Aorta (tissue), 5 donors: ENCODE results near the gene ZNF83. TPM values are rescaled to one million over a fixed set of nuclear protein-coding genes. Genes with fewer than 3 reads are reported as not detected.

Experiments used
- ATAC-seq: fragments of 200-7000 bp; cut with Tn5 transposase; one replicate; pipeline ENCODE4 v1.9.1; 2022; ENCODE audit warnings: moderate library complexity; ENCODE audit not compliant: low FRiP score
- DNase-seq, 2 donors: peaks; one replicate each; pipeline ENCODE4 v3.0.0-alpha.2; 2020
- H3K27ac ChIP-seq, 2 donors: one replicate each; pipeline ENCODE4 v1.5.1; 2013; ENCODE audit warnings: low read length in 2 of 2, mild to moderate bottlenecking in 2 of 2, moderate library complexity in 2 of 2, control low read depth in 1 of 2, inconsistent platforms in 1 of 2, low read depth in 1 of 2
- H3K27me3 ChIP-seq, 2 donors: one replicate each; pipeline ENCODE4 v1.6.1; 2013; ENCODE audit warnings: control low read depth in 1 of 2, low read length in 1 of 2, mild to moderate bottlenecking in 1 of 2, moderate library complexity in 1 of 2; ENCODE audit not compliant: insufficient read depth in 2 of 2, control insufficient read depth in 1 of 2
- H3K36me3 ChIP-seq, 2 donors: one replicate each; pipeline ENCODE4 v1.6.1; 2013; ENCODE audit warnings: control low read depth in 1 of 2, low read length in 1 of 2, mild to moderate bottlenecking in 1 of 2; ENCODE audit not compliant: insufficient read depth in 2 of 2, control insufficient read depth in 1 of 2
- H3K4me1 ChIP-seq, 2 donors: one replicate each; pipeline ENCODE4 v1.6.1; 2013; ENCODE audit warnings: low read length in 2 of 2, control low read depth in 1 of 2, mild to moderate bottlenecking in 1 of 2, moderate library complexity in 1 of 2; ENCODE audit not compliant: insufficient read depth in 2 of 2, control insufficient read depth in 1 of 2
- H3K4me3 ChIP-seq, 2 donors: one replicate each; pipeline ENCODE4 v1.5.1; 2013; ENCODE audit warnings: low read length in 2 of 2, control low read depth in 1 of 2, mild to moderate bottlenecking in 1 of 2
- H3K9me3 ChIP-seq: one replicate; pipeline ENCODE4 v1.6.1; 2013; ENCODE audit warnings: mild to moderate bottlenecking, low read length; ENCODE audit not compliant: control insufficient read depth
- WGBS, 2 donors: extraction: QIAGEN DNeasy Blood & Tissue Kit; methylation state at CpG; one replicate each; pipeline ENCODE4 v1.1.7; 2013; 5-methylcytosine and 5-hydroxymethylcytosine counted together
- intact Hi-C, 2 donors: fragments of 100-400 bp; cut with DNase I; formaldehyde crosslinking; loops; one replicate each; pipeline versions ENCODE4 v1.14.2 to v1.15.0; 2022
- polyA plus RNA-seq, 2 donors: library from polyadenylated mRNA; stranded (reverse); fragments of 200-250 nt; gene quantifications; one replicate each; pipeline ENCODE4 v1.2.3, GENCODE V29; 2013
- total RNA-seq, 2 donors: library from RNA; stranded (reverse); fragmentation: NEBNext Ultra II Directional; extraction: Animal tissue kit (Norgen Biotek cat#: 25700); gene quantifications; one replicate each; pipeline ENCODE4 v1.2.1, GENCODE V29; 2021
- donor health status: healthy with polysubstance abuse.
- donor health status: Bipolar disorder and iron deficiency.
- donor health status: DM: no; HTN: no; CAD: no.
- donor health status: DM: no; HTN: no; CAD: no.
- donor health status: DM: yes; HTN: yes; CAD: no.

The ZNF83 gene
- total and polyA plus RNA-seq, 4 donors: 38.4 to 144 (median 65.0) TPM

DNA sequence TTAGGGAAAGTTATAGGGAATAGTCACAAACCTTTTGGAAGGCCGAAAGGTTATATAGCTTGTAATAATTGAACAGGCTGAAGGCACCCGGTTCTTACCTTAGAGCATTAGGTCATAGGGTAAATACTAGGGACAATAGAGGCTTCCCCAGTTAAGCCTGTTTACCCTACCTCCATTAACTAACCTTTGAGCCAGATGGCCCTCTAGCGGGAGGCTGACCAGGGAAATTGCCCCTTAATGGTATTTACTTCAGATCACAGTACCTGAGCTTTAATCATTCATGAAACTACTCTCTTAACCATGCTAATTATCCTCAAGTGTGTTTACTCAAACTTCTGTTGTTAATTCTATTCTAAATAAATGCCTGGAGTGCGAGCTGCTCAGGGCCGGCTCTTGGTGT is 20.4 kb upstream of the ZNF83 start:
- H3K36me3 ChIP-seq: peaks cover 9% of the 10 kb centered on the region in 2 donors
- H3K27ac ChIP-seq: no peak overlapping the region
- no peaks in the 10 kb centered on the region for H3K27me3 ChIP-seq
- no peaks in the 10 kb centered on the region for H3K4me1 ChIP-seq
- H3K9me3 ChIP-seq: no peaks in the 10 kb centered on the region
- ATAC-seq: no peak
- intact Hi-C loops: no loop called here
- no peak for DNase-seq
- no peak overlapping the region for H3K4me3 ChIP-seq
- 75 to 89% methylated on average over 5 of the region's 5 CpGs for WGBS, 2 donors

GRCh38 chr19:52653161-52653560 is 15.0 kb upstream of the ZNF83 start:
- Histone ChIP-seq H3K27ac (no peak overlapping the region), H3K9me3 (no peaks in the 10 kb centered on the region), H3K36me3 (peaks cover 8 to 13% of the 10 kb centered on the region in 2 donors), H3K4me1 (no peaks in the 10 kb centered on the region), H3K4me3 (no peak overlapping the region), H3K27me3 (no peaks in the 10 kb centered on the region)
- no peak for DNase-seq
- intact Hi-C loops: no loop called here
- no peak for ATAC-seq
- 96 to 99% methylated on average over 4 of the region's 4 CpGs for WGBS, 2 donors

GRCh38 chr19:52651956-52652355 is 13.8 kb upstream of the ZNF83 start:
- Histone ChIP-seq H3K36me3 (peaks cover 8 to 13% of the 10 kb centered on the region in 2 donors), H3K4me1 (peaks cover 0 to 2% of the 10 kb centered on the region in 2 donors), H3K4me3 (no peak overlapping the region), H3K27me3 (no peaks in the 10 kb centered on the region), H3K9me3 (no peaks in the 10 kb centered on the region), H3K27ac (no peak overlapping the region)
- no peak for DNase-seq
- intact Hi-C loops: no loop called here
- 98 to 99% methylated on average over 5 of the region's 5 CpGs for WGBS, 2 donors
- no peak for ATAC-seq

DNA sequence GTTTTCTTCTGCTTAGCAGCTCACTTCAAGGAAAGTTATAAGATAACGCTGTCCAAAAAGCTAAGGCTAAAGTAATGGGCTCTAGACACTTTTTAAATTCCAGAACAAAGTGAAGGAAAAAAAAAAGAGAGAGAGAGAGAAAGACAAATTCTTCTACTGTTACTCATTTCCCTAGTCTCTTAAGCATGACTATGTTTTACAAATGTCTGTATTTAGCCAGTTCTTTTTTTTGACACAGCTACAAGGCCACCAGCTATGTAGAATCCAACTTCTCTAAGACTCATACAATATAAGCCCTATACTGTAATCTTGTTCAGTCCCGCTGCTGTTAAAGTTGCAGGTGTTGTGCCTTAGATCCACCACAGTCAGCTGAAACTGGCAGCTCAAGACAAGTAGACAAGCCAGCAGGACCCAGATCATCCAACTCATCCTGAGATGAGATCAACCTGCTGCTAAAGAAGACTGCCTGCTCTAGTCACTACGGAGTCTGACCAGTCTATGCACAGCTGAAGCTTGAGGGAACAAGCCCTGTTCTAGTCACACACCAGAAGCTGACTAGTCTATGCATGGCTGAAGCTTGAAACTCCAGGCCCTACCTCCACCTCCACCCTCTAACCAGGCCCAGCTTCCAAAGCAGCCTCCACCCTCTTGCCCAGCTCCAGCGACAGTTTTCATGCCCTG is 10.3 kb upstream of the ZNF83 start:
- 18 to 19% methylated on average over 4 of the region's 4 CpGs for WGBS, 2 donors
- peaks cover 0 to 2% of the 10 kb centered on the region in 2 donors for H3K4me1 ChIP-seq
- peak overlapping the region; percentile 68 to 84 for H3K27ac ChIP-seq
- no peaks in the 10 kb centered on the region for H3K27me3 ChIP-seq
- peaks cover 3 to 5% of the 10 kb centered on the region in 2 donors for H3K36me3 ChIP-seq
- intact Hi-C loops: loop anchor here in 1 of 2 donors (5.0 kb wide), 1 partner anchor 39 kb away; no protein-coding TSS in a partner anchor
- no peak overlapping the region for H3K4me3 ChIP-seq
- H3K9me3 ChIP-seq: no peaks in the 10 kb centered on the region
- DNase-seq: no peak
- no peak for ATAC-seq

GRCh38 chr19:52646571-52647217 is 8.5 kb upstream of the ZNF83 start:
- Histone ChIP-seq H3K36me3 (peaks cover 0 to 3% of the 10 kb centered on the region in 2 donors), H3K27ac (peak overlapping the region; percentile 37 to 53), H3K27me3 (no peaks in the 10 kb centered on the region), H3K4me3 (no peak overlapping the region), H3K4me1 (peaks cover 0 to 2% of the 10 kb centered on the region in 2 donors), H3K9me3 (no peaks in the 10 kb centered on the region)
- DNase-seq: no peak
- 95 to 96% methylated on average over 1 of the region's 1 CpG for WGBS, 2 donors
- intact Hi-C loops: loop anchor here (2.0 to 5.0 kb wide), 2 partner anchors 41 to 44 kb away; no protein-coding TSS in a partner anchor
- ATAC-seq: no peak

DNA sequence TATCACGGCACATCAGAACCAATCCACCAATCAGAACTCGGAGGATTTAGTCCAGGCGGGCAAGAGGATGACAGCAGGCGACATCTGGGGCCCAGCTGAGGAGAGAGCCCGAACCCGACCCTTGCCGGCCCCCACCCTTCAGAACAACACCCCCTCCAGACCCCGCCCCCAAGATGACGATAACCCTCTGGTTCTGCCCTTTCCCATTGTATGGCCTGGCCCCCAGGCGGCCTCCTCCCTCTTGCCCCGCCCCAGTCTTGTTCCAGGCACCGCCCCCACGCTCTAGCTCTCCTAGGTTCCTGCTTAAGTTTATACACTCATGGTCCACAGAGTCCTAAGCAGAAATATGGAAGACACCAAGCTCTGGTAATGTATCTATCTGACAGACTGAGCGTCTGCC is 2.8 kb upstream of the ZNF83 start:
- no peaks in the 10 kb centered on the region for H3K4me1 ChIP-seq
- no peaks in the 10 kb centered on the region for H3K9me3 ChIP-seq
- intact Hi-C loops: no loop called here
- H3K4me3 ChIP-seq: no peak overlapping the region
- 53 to 63% methylated on average over 13 to 14 of the region's 14 CpGs for WGBS, 2 donors
- ATAC-seq (no peak), DNase-seq (no peak)
- H3K36me3 ChIP-seq: no peaks in the 10 kb centered on the region
- no peaks in the 10 kb centered on the region for H3K27me3 ChIP-seq
- H3K27ac ChIP-seq: no peak overlapping the region

DNA sequence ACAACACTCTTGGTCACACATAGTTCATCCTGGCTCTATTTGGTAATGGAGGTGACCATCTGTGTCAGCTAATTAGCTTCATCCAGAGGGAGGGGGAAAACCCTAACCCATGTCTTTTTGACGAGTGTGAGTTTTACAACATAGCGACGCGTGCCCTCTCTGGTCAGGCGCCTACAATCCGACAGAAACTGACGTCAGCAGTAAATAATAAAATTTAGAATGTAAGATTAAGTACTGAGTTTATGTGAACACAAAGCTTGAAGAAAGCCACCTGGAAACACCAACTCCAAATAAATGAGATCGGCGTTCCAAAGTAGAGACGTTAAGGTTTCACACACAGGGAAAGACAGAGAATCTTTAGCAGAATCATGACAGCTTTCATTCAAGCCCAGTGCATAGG is 1.8 kb upstream of the ZNF83 start:
- 87% methylated on average over 10 of the region's 10 CpGs for WGBS, 2 donors

DNA sequence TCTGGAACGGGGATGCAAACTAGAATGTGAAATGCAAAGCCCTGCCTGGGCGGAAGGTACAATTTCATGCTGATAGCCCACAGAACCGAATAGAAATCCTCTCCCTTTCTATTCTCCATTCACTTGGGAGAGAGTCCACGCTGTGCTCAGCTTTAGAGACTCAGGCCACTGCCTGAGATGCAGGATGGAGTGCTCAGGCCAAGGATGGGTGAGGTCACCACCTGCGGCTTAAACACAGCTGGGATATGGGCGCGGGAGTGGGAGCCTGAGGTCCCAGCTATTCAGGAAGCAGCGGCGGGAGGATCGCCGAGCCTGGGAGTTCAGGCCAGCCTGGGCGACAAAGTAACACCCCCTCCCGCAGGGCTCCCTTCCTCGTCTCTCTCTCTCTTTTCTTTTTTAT is 446 bp upstream of the ZNF83 start:
- WGBS, 2 donors: 1 to 2% methylated on average over 14 of the region's 14 CpGs
- H3K9me3 ChIP-seq: no peaks in the 10 kb centered on the region
- peak; percentile 56 to 79 for DNase-seq
- peak overlapping the region in 1 of 2 donors; percentile 64 for H3K27ac ChIP-seq
- H3K4me3 ChIP-seq: no peak overlapping the region
- ATAC-seq: peak; percentile 49
- H3K36me3 ChIP-seq: no peaks in the 10 kb centered on the region
- no peaks in the 10 kb centered on the region for H3K27me3 ChIP-seq
- no peaks in the 10 kb centered on the region for H3K4me1 ChIP-seq
- intact Hi-C loops: loop anchor here (5.0 kb wide), 1 partner anchor 36 kb away; no protein-coding TSS in a partner anchor

More for the DNA sequence above, 1.8 kb upstream of the ZNF83 start:
- no peaks in the 10 kb centered on the region for H3K9me3 ChIP-seq
- H3K36me3 ChIP-seq: no peaks in the 10 kb centered on the region
- no peak overlapping the region for H3K27ac ChIP-seq
- DNase-seq: no peak
- H3K27me3 ChIP-seq: no peaks in the 10 kb centered on the region
- H3K4me3 ChIP-seq: no peak overlapping the region
- ATAC-seq: no peak
- intact Hi-C loops: loop anchor here (5.0 kb wide), 1 partner anchor 38 kb away; no protein-coding TSS in a partner anchor
- no peaks in the 10 kb centered on the region for H3K4me1 ChIP-seq
